Measurements from ENCODE around the gene AHCYL1.
"Not testable (repeated sequence)": the region's sequence is repeated elsewhere in the genome, so short reads cannot be mapped to it uniquely, and the experiment has no call there.

AHCYL1 gene

GRCh38 chr1:109984456-109985246, at the start of gene AHCYL1:
Gene AHCYL1, plus strand, starts transcription at chr1:109984765. Its CDS starts 288 bp downstream, at chr1:109985053.
- peak; percentile 98 to 99 (median 99) for DNase-seq

- peak in 2 of 3 experiments; percentile 17 to 62 for DNase-seq
These were observed 49.1 kb upstream of the AHCYL1 start for GRCh38 chr1:109935451-109935900.

- no peak for DNase-seq
These were observed 46.8 kb upstream of the AHCYL1 start for GRCh38 chr1:109937738-109938137.

GRCh38 chr1:109938556-109938955, 46.0 kb upstream of the AHCYL1 start:
- no peak for DNase-seq

GRCh38 chr1:109942434-109942833, 42.1 kb upstream of the AHCYL1 start:
- DNase-seq = no peak

- DNase-seq = no peak
These were observed 40.0 kb upstream of the AHCYL1 start for GRCh38 chr1:109944541-109944940.

GRCh38 chr1:109946511-109946910, 38.1 kb upstream of the AHCYL1 start:
- DNase-seq = no peak

- no peak for DNase-seq
These were observed 36.8 kb upstream of the AHCYL1 start for GRCh38 chr1:109947582-109948284.

GRCh38 chr1:109948285-109948630, 36.3 kb upstream of the AHCYL1 start:
- no peak for DNase-seq

- no peak for DNase-seq
These were observed 34.5 kb upstream of the AHCYL1 start for GRCh38 chr1:109950038-109950437.

GRCh38 chr1:109950509-109950908, 34.1 kb upstream of the AHCYL1 start:
- no peak for DNase-seq

- not testable (repeated sequence) for DNase-seq
These were observed 33.1 kb upstream of the AHCYL1 start for GRCh38 chr1:109951501-109951900.

GRCh38 chr1:109954041-109954512, 30.5 kb upstream of the AHCYL1 start:
- no peak for DNase-seq

GRCh38 chr1:109959632-109959973, 25.0 kb upstream of the AHCYL1 start:
- DNase-seq = peak in 1 of 3 experiments; percentile 49

GRCh38 chr1:109959974-109960744, 24.4 kb upstream of the AHCYL1 start:
- DNase-seq = peak; percentile 58 to 98 (median 87)

GRCh38 chr1:109960745-109961094, 23.8 kb upstream of the AHCYL1 start:
- DNase-seq = no peak

- no peak for DNase-seq
These were observed 20.7 kb upstream of the AHCYL1 start for GRCh38 chr1:109963864-109964263.

- no peak for DNase-seq
These were observed 15.3 kb upstream of the AHCYL1 start for GRCh38 chr1:109969146-109969829.

- DNase-seq = no peak
These were observed 14.7 kb upstream of the AHCYL1 start for GRCh38 chr1:109969907-109970306.

GRCh38 chr1:109971559-109971958, 13.0 kb upstream of the AHCYL1 start:
- no peak for DNase-seq

- no peak for DNase-seq
These were observed 10.4 kb upstream of the AHCYL1 start for GRCh38 chr1:109974191-109974590.

GRCh38 chr1:109975718-109976117, 8.8 kb upstream of the AHCYL1 start:
- no peak for DNase-seq

- no peak for DNase-seq
These were observed 7.8 kb upstream of the AHCYL1 start for GRCh38 chr1:109976762-109977161.
